DOHH2 (cell line): ENCODE data around the gene CMTR1.

Experiments
- H3F3A ChIP-seq: fragments of 200-600 bp; sonication (generic), shearing (Covaris generic); 2 replicates; pipeline ENCODE4 v1.6.0; 2016; ENCODE audit warnings: antibody characterized with exemption, mild to moderate bottlenecking; ENCODE audit not compliant: control insufficient read depth, insufficient read depth
- H3K27ac ChIP-seq: fragments of 200-600 bp; sonication (generic); 2 replicates; pipeline ENCODE4 v1.5.1; 2014; ENCODE audit warnings: low read depth, mild to moderate bottlenecking, low read length, moderate library complexity
- H3K27me3 ChIP-seq: fragments of 200-600 bp; sonication (generic); 2 replicates; pipeline ENCODE4 v1.6.1; 2014; ENCODE audit warnings: mild to moderate bottlenecking, low read length, mixed read lengths; ENCODE audit not compliant: control insufficient read depth
- H3K36me3 ChIP-seq: fragments of 200-600 bp; sonication (generic); 2 replicates; pipeline ENCODE4 v1.6.1; 2014; ENCODE audit warnings: mild to moderate bottlenecking, low read length, moderate library complexity, mixed read lengths; ENCODE audit not compliant: control insufficient read depth
- H3K4me1 ChIP-seq: fragments of 200-600 bp; sonication (generic); 2 replicates; pipeline ENCODE4 v1.6.1; 2014; ENCODE audit warnings: mild to moderate bottlenecking, low read length, mixed read lengths; ENCODE audit not compliant: control insufficient read depth
- H3K4me2 ChIP-seq: fragments of 200-600 bp; sonication (generic); 2 replicates; pipeline ENCODE4 v1.6.0; 2014; ENCODE audit warnings: mild to moderate bottlenecking, low read length, moderate library complexity
- H3K4me3 ChIP-seq: fragments of 200-600 bp; sonication (generic); 2 replicates; pipeline ENCODE4 v1.5.1; 2014; ENCODE audit warnings: mild to moderate bottlenecking, low read length, mixed read lengths
- H3K79me2 ChIP-seq: fragments of 200-600 bp; sonication (generic); 2 replicates; pipeline ENCODE4 v1.6.1; 2014; ENCODE audit warnings: mild to moderate bottlenecking, low read length, mixed read lengths; ENCODE audit not compliant: control insufficient read depth
- H3K9me2 ChIP-seq: fragments of 200-600 bp; sonication (generic); replicated peaks from 2 replicates; pipeline ENCODE4 v1.6.1; 2014; ENCODE audit warnings: mild to moderate bottlenecking, low read length, mixed read lengths; ENCODE audit not compliant: control insufficient read depth
- H3K9me3 ChIP-seq: fragments of 200-600 bp; sonication (generic); 2 replicates; pipeline ENCODE4 v1.6.1; 2014; ENCODE audit warnings: antibody characterized with exemption, low read length, mixed read lengths; ENCODE audit not compliant: control insufficient read depth, insufficient read depth
- H4K20me1 ChIP-seq: fragments of 200-600 bp; sonication (generic); 2 replicates; pipeline ENCODE4 v1.6.0; 2014; ENCODE audit warnings: low read depth, mild to moderate bottlenecking, antibody characterized with exemption, low read length, moderate library complexity; ENCODE audit not compliant: control insufficient read depth, insufficient read depth
- CTCF ChIP-seq: fragments of 200-600 bp; sonication (generic); IDR thresholded peaks from one replicate; pipeline ENCODE4 v1.5.1; 2014; ENCODE audit warnings: antibody characterized with exemption, mild to moderate bottlenecking, low read depth, low read length; ENCODE audit not compliant: poor library complexity, severe bottlenecking
- EZH2phosphoT487 ChIP-seq: fragments of 200-600 bp; sonication (generic); IDR thresholded peaks from 2 replicates; pipeline ENCODE4 v1.6.1; 2017; ENCODE audit warnings: borderline replicate concordance, mild to moderate bottlenecking, antibody characterized with exemption, low read length, moderate library complexity, mixed read lengths

The CMTR1 gene

GRCh38 chr6:37488476-37488875 lies 55.5 kb downstream of the CMTR1 start:
- Histone ChIP-seq H3K4me3 (no peak overlapping the region), H4K20me1 (peaks cover 4% of the 10 kb centered on the region; the same call in 1 of the 2 replicates), H3K4me2 (no peak overlapping the region), H3K79me2 (peaks cover 24% of the 10 kb centered on the region), H3K27ac (no peak overlapping the region), H3K4me1 (no peaks in the 10 kb centered on the region; the same call in 1 of the 2 replicates), H3K27me3 (no peaks in the 10 kb centered on the region), H3K9me2 (no peaks in the 10 kb centered on the region), H3K9me3 (no peaks in the 10 kb centered on the region), H3F3A (no peaks in the 10 kb centered on the region), H3K36me3 (peaks cover 6% of the 10 kb centered on the region)
- no peak for TF ChIP-seq CTCF

- Histone ChIP-seq H3K27me3 (no peaks in the 10 kb centered on the region), H4K20me1 (peaks cover 4% of the 10 kb centered on the region; the same call in 1 of the 2 replicates), H3K79me2 (peaks cover 28% of the 10 kb centered on the region), H3F3A (no peaks in the 10 kb centered on the region), H3K4me1 (no peaks in the 10 kb centered on the region; the same call in 1 of the 2 replicates), H3K27ac (no peak overlapping the region), H3K4me2 (no peak overlapping the region), H3K9me3 (no peaks in the 10 kb centered on the region), H3K9me2 (no peaks in the 10 kb centered on the region), H3K36me3 (no peaks in the 10 kb centered on the region), H3K4me3 (no peak overlapping the region)
- TF ChIP-seq CTCF: peak; percentile 53
- no peak for TF ChIP-seq EZH2phosphoT487
Observed at GRCh38 chr6:37489697-37490336, 56.8 kb downstream of the CMTR1 start.

- TF ChIP-seq CTCF (no peak), EZH2phosphoT487 (no peak)
- Histone ChIP-seq H3K4me2 (no peak overlapping the region), H3F3A (no peaks in the 10 kb centered on the region), H3K27ac (no peak overlapping the region), H3K4me1 (no peaks in the 10 kb centered on the region; the same call in 1 of the 2 replicates), H3K27me3 (no peaks in the 10 kb centered on the region), H3K4me3 (no peak overlapping the region), H3K79me2 (peaks cover 35% of the 10 kb centered on the region), H3K9me2 (no peaks in the 10 kb centered on the region), H4K20me1 (peaks cover 4% of the 10 kb centered on the region; the same call in 1 of the 2 replicates), H3K36me3 (no peaks in the 10 kb centered on the region), H3K9me3 (no peaks in the 10 kb centered on the region)
Observed at GRCh38 chr6:37490536-37491170, 57.6 kb downstream of the CMTR1 start.
